HEK293T (cell line): Measurements from ENCODE around the gene DNAJC17.

ENCODE experiments used
- ARNT ChIP-seq: fragments of 450-650 bp; IDR thresholded peaks from 2 replicates; pipeline ENCODE4 v1.6.1; 2017; ENCODE audit warnings: mild to moderate bottlenecking
- BHLHE40 ChIP-seq: fragments of 450-650 bp; IDR thresholded peaks from 2 replicates; pipeline ENCODE4 v1.6.1; 2016; ENCODE audit warnings: mild to moderate bottlenecking, moderate library complexity, borderline replicate concordance
- FOXA1 ChIP-seq: fragments of 450-650 bp; IDR thresholded peaks from 2 replicates; pipeline ENCODE4 v1.6.1; 2016; ENCODE audit warnings: mild to moderate bottlenecking
- FOXK2 ChIP-seq: fragments of 450-650 bp; IDR thresholded peaks from 2 replicates; pipeline ENCODE4 v1.6.1; 2016; ENCODE audit warnings: mild to moderate bottlenecking
- FOXM1 ChIP-seq: fragments of 450-650 bp; IDR thresholded peaks from 2 replicates; pipeline ENCODE4 v1.6.1; 2017; ENCODE audit warnings: mild to moderate bottlenecking, borderline replicate concordance
- HDGF ChIP-seq: fragments of 450-650 bp; IDR thresholded peaks from 2 replicates; pipeline ENCODE4 v1.6.1; 2017; ENCODE audit warnings: antibody characterized with exemption, borderline replicate concordance
- SP1 ChIP-seq: fragments of 450-650 bp; IDR thresholded peaks from 2 replicates; pipeline ENCODE4 v1.6.1; 2017
- TARDBP ChIP-seq: fragments of 450-650 bp; IDR thresholded peaks from 2 replicates; pipeline ENCODE4 v1.6.1; 2016
- TF ChIP-seq, protein P1 (sequence below): fragments of 450-650 bp; IDR thresholded peaks from 2 replicates; pipeline ENCODE4 v1.6.1; 2016

DNA sequence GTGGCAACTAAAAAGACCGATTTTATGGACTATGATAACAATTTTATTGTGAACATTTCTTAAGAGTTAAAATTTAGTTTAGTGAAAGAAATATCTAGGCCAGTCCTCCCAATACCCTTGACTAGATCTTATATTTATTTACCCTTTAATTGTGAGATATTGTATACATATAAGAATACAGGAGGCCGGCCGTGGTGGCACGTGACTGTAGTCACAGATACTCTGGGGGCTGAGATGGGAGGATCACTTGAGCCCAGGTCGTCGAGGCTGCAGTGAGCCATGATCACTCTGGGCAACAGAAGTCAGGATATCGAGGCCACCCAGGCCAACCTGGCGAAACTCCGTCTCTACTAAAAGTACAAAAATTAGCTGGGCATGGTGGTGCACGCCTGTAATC lies 51.5 kb downstream of the DNAJC17 start:
- TF ChIP-seq FOXK2 (no peak), SP1 (no peak), BHLHE40 (no peak), TARDBP (no peak), FOXA1 (no peak), ARNT (no peak), FOXM1 (no peak), HDGF (no peak)
- TF ChIP-seq, protein P1, sequence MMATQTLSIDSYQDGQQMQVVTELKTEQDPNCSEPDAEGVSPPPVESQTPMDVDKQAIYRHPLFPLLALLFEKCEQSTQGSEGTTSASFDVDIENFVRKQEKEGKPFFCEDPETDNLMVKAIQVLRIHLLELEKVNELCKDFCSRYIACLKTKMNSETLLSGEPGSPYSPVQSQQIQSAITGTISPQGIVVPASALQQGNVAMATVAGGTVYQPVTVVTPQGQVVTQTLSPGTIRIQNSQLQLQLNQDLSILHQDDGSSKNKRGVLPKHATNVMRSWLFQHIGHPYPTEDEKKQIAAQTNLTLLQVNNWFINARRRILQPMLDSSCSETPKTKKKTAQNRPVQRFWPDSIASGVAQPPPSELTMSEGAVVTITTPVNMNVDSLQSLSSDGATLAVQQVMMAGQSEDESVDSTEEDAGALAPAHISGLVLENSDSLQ = peak; percentile 12; the same call in 1 of the 2 replicates
